Vagina (tissue), 2 donors: Measurements from ENCODE around the gene PROSER2.
"Not testable (repeated sequence)": the region's sequence is repeated elsewhere in the genome, so short reads cannot be mapped to it uniquely, and the experiment has no call there.

Experiments used
- CTCF ChIP-seq, 3 experiments: fragments of 450-650 bp in 2 of 3; fragments of 200-600 bp in 1 of 3; sonication (generic) in 1 of 3; IDR thresholded peaks; one replicate each; pipeline ENCODE4 v1.5.1; 2017 to 2019; ENCODE audit warnings: antibody characterized with exemption in 3 of 3, mild to moderate bottlenecking in 2 of 3, moderate library complexity in 2 of 3
- POLR2A ChIP-seq, 2 donors: fragments of 450-650 bp; IDR thresholded peaks; one replicate each; pipeline ENCODE4 v1.6.1; 2017; ENCODE audit warnings: antibody characterized with exemption in 2 of 2, mild to moderate bottlenecking in 2 of 2, moderate library complexity in 2 of 2

GRCh38 chr10:11852637-11853036, 29.5 kb downstream of the PROSER2 start:
- TF ChIP-seq CTCF, POLR2A (IDR thresholded peaks at IDR 0.05): not testable (repeated sequence)
